ENCODE results near the gene AK5.

DNA sequence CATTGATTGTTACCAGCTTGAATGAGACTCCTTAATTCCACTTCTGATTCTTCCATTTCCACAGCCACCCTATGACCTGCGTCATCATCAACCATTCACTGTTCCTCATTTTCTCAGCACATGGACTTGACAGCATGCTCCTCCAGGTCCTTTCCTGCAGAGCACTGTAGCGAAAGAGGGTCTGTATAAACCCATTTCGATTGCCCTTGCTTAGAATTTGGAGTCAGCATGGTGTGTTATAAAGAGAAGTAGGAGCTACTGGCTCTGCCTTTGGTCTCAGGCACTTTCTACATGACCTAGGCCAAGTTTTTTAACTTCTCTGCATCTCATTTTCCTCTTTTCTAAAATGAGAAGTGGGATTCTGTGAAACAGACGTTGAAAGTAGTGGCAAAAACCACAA lies 133.8 kb downstream of the AK5 start:
- TF ChIP-seq CTCF (conservative IDR thresholded peaks at IDR 0.05; ENCODE audit: low read length) (no peak), EZH2phosphoT487 (IDR thresholded peaks at IDR 0.05; ENCODE audit: borderline replicate concordance) (no peak)

Data from Loucy (cell line).